ENCODE data around the gene S1PR5.
"Not testable (repeated sequence)": the region's sequence is repeated elsewhere in the genome, so short reads cannot be mapped to it uniquely, and the experiment has no call there.

S1PR5 gene

GRCh38 chr19:10517361-10517759 lies at the start of gene S1PR5:
S1PR5 (minus strand) TSS chr19:10517447; CDS start chr19:10515011, 2,436 bp downstream.
- in situ Hi-C loops (cut with MboI; ENCODE audit: low sequenced_read_pairs) = no loop called here

- in situ Hi-C loops (cut with MboI; ENCODE audit: low sequenced_read_pairs) = no loop called here
These were observed 49.6 kb upstream of the S1PR5 start for GRCh38 chr19:10566658-10567410.

- in situ Hi-C loops (cut with MboI; ENCODE audit: low sequenced_read_pairs) = no loop called here
These were observed 49.1 kb upstream of the S1PR5 start for GRCh38 chr19:10566408-10566657.

- in situ Hi-C loops (cut with MboI; ENCODE audit: low sequenced_read_pairs) = no loop called here
These were observed 48.5 kb upstream of the S1PR5 start, which contains the start of gene KRI1 for GRCh38 chr19:10565567-10566407. KRI1 (minus strand) TSS chr19:10566010; CDS start chr19:10565999, 11 bp downstream.

GRCh38 chr19:10565028-10565566 lies 47.9 kb upstream of the S1PR5 start:
- in situ Hi-C loops (cut with MboI; ENCODE audit: low sequenced_read_pairs) = no loop called here

- in situ Hi-C loops (cut with MboI; ENCODE audit: low sequenced_read_pairs) = no loop called here
These were observed 45.4 kb upstream of the S1PR5 start for GRCh38 chr19:10562609-10563008.

- in situ Hi-C loops (cut with MboI; ENCODE audit: low sequenced_read_pairs) = no loop called here
These were observed 42.9 kb upstream of the S1PR5 start for GRCh38 chr19:10560154-10560553.

GRCh38 chr19:10557603-10558197 lies 40.5 kb upstream of the S1PR5 start:
- in situ Hi-C loops (cut with MboI; ENCODE audit: low sequenced_read_pairs) = no loop called here

- in situ Hi-C loops (cut with MboI; ENCODE audit: low sequenced_read_pairs) = no loop called here
These were observed 38.3 kb upstream of the S1PR5 start for GRCh38 chr19:10555610-10555973.

GRCh38 chr19:10554760-10555609 lies 37.7 kb upstream of the S1PR5 start:
- in situ Hi-C loops (cut with MboI; ENCODE audit: low sequenced_read_pairs) = no loop called here

GRCh38 chr19:10553943-10554381 lies 36.7 kb upstream of the S1PR5 start:
- in situ Hi-C loops (cut with MboI; ENCODE audit: low sequenced_read_pairs) = no loop called here

- in situ Hi-C loops (cut with MboI; ENCODE audit: low sequenced_read_pairs) = no loop called here
These were observed 35.9 kb upstream of the S1PR5 start for GRCh38 chr19:10553087-10553667.

- in situ Hi-C loops (cut with MboI; ENCODE audit: low sequenced_read_pairs) = no loop called here
These were observed 35.3 kb upstream of the S1PR5 start for GRCh38 chr19:10552510-10553053.

GRCh38 chr19:10551698-10552301 lies 34.6 kb upstream of the S1PR5 start:
- in situ Hi-C loops (cut with MboI; ENCODE audit: low sequenced_read_pairs) = no loop called here

GRCh38 chr19:10551006-10551405 lies 33.8 kb upstream of the S1PR5 start:
- in situ Hi-C loops (cut with MboI; ENCODE audit: low sequenced_read_pairs) = not testable (repeated sequence)

- in situ Hi-C loops (cut with MboI; ENCODE audit: low sequenced_read_pairs) = no loop called here
These were observed 33.1 kb upstream of the S1PR5 start for GRCh38 chr19:10550336-10550735.

GRCh38 chr19:10549733-10550132 lies 32.5 kb upstream of the S1PR5 start:
- in situ Hi-C loops (cut with MboI; ENCODE audit: low sequenced_read_pairs) = no loop called here

GRCh38 chr19:10548746-10549276 lies 31.6 kb upstream of the S1PR5 start:
- in situ Hi-C loops (cut with MboI; ENCODE audit: low sequenced_read_pairs) = no loop called here

GRCh38 chr19:10546817-10547216 lies 29.6 kb upstream of the S1PR5 start:
- in situ Hi-C loops (cut with MboI; ENCODE audit: low sequenced_read_pairs) = no loop called here
